ENCODE data around the gene XPO1.

The XPO1 gene

GRCh38 chr2:61530749-61531148, 7.4 kb downstream of the XPO1 start:
- Histone ChIP-seq H3K4me3 (ENCODE audit: low read depth in 1 of 2, low read length in 2 of 2) (no peak overlapping the region), H4K20me1 (ENCODE audit: insufficient read depth, low read length) (peaks cover 92% of the 10 kb centered on the region), H3K36me3 (ENCODE audit: insufficient read depth, low read length) (peaks cover 69% of the 10 kb centered on the region), H2AFZ (ENCODE audit: low read depth, low read length) (no peak overlapping the region), H3K27ac (ENCODE audit: low read length) (no peak overlapping the region), H3K27me3 (ENCODE audit: insufficient read depth, low read length, poor library complexity) (no peaks in the 10 kb centered on the region), H3K9ac (ENCODE audit: low read depth, low read length) (no peak overlapping the region), H3K9me3 (ENCODE audit: insufficient read depth, low read length, severe bottlenecking) (no peaks in the 10 kb centered on the region), H3K4me1 (ENCODE audit: insufficient read depth, low read length) (peaks cover 51% of the 10 kb centered on the region), H3K4me2 (ENCODE audit: insufficient read depth, low read length) (peak overlapping the region; percentile 3; the same call in 1 of the 2 replicates), H3K79me2 (ENCODE audit: insufficient read depth, low read length) (peaks cover 100% of the 10 kb centered on the region)
- no peak for ATAC-seq (ENCODE audit: insufficient read depth, low read depth)
- no peak for TF ChIP-seq CTCF (IDR thresholded peaks at IDR 0.05; ENCODE audit: borderline replicate concordance, extremely low read depth, low read length, poor library complexity, severe bottlenecking)
- no peak for TF ChIP-seq EZH2 (IDR thresholded peaks at IDR 0.05; ENCODE audit: borderline replicate concordance, low read depth, low read length, severe bottlenecking)
- DNase-seq: no peak

- DNase-seq: no peak
- Histone ChIP-seq H3K79me2 (ENCODE audit: insufficient read depth, low read length) (peaks cover 100% of the 10 kb centered on the region), H3K4me2 (ENCODE audit: insufficient read depth, low read length) (peak overlapping the region; percentile 36; the same call in 1 of the 2 replicates), H3K36me3 (ENCODE audit: insufficient read depth, low read length) (peaks cover 75% of the 10 kb centered on the region), H2AFZ (ENCODE audit: low read depth, low read length) (no peak overlapping the region), H4K20me1 (ENCODE audit: insufficient read depth, low read length) (peaks cover 92% of the 10 kb centered on the region), H3K27ac (ENCODE audit: low read length) (no peak overlapping the region), H3K9ac (ENCODE audit: low read depth, low read length) (no peak overlapping the region), H3K27me3 (ENCODE audit: insufficient read depth, low read length, poor library complexity) (no peaks in the 10 kb centered on the region), H3K4me3 (ENCODE audit: low read depth in 1 of 2, low read length in 2 of 2) (no peak overlapping the region), H3K4me1 (ENCODE audit: insufficient read depth, low read length) (peaks cover 45% of the 10 kb centered on the region), H3K9me3 (ENCODE audit: insufficient read depth, low read length, severe bottlenecking) (no peaks in the 10 kb centered on the region)
- no peak for ATAC-seq (ENCODE audit: insufficient read depth, low read depth)
- TF ChIP-seq CTCF (IDR thresholded peaks at IDR 0.05; ENCODE audit: borderline replicate concordance, extremely low read depth, low read length, poor library complexity, severe bottlenecking): no peak
Observed at GRCh38 chr2:61529944-61530735, 8.0 kb downstream of the XPO1 start.

GRCh38 chr2:61520261-61520660, 17.9 kb downstream of the XPO1 start:
- DNase-seq (no peak), ATAC-seq (ENCODE audit: insufficient read depth, low read depth) (no peak)
- no peak overlapping the region for H3K4me3 ChIP-seq (ENCODE audit: low read depth in 1 of 2, low read length in 2 of 2)
- H3K9ac ChIP-seq (ENCODE audit: low read depth, low read length): no peak overlapping the region
- peaks cover 99% of the 10 kb centered on the region for H3K79me2 ChIP-seq (ENCODE audit: insufficient read depth, low read length)
- no peak overlapping the region for H3K27ac ChIP-seq (ENCODE audit: low read length)
- H2AFZ ChIP-seq (ENCODE audit: low read depth, low read length): no peak overlapping the region
- H4K20me1 ChIP-seq (ENCODE audit: insufficient read depth, low read length): peaks cover 81% of the 10 kb centered on the region
- H3K9me3 ChIP-seq (ENCODE audit: insufficient read depth, low read length, severe bottlenecking): no peaks in the 10 kb centered on the region
- no peak overlapping the region for H3K4me2 ChIP-seq (ENCODE audit: insufficient read depth, low read length)
- peaks cover 99% of the 10 kb centered on the region for H3K36me3 ChIP-seq (ENCODE audit: insufficient read depth, low read length)
- no peak for TF ChIP-seq CTCF (IDR thresholded peaks at IDR 0.05; ENCODE audit: borderline replicate concordance, extremely low read depth, low read length, poor library complexity, severe bottlenecking)
- no peak for TF ChIP-seq EZH2 (IDR thresholded peaks at IDR 0.05; ENCODE audit: borderline replicate concordance, low read depth, low read length, severe bottlenecking)
- H3K27me3 ChIP-seq (ENCODE audit: insufficient read depth, low read length, poor library complexity): no peaks in the 10 kb centered on the region
- no peaks in the 10 kb centered on the region for H3K4me1 ChIP-seq (ENCODE audit: insufficient read depth, low read length)

Measured in DND-41 (cell line).